Stimulated activated CD4-positive, alpha-beta T cell treated with anti-CD3 and anti-CD28 coated beads, Interleukin-1b, Interleukin-23, amount 100 ng/mL, for 1 hour (primary cell): Measurements from ENCODE around the gene UQCRHL.
"Not testable (repeated sequence)": the region's sequence is repeated elsewhere in the genome, so short reads cannot be mapped to it uniquely, and the experiment has no call there.

Experiments used
- DNase-seq, 2 donors: peaks; one replicate each; pipeline ENCODE4 v3.0.0-alpha.2; 2020; ENCODE audit warnings: low read depth in 2 of 2

Gene UQCRHL

DNA sequence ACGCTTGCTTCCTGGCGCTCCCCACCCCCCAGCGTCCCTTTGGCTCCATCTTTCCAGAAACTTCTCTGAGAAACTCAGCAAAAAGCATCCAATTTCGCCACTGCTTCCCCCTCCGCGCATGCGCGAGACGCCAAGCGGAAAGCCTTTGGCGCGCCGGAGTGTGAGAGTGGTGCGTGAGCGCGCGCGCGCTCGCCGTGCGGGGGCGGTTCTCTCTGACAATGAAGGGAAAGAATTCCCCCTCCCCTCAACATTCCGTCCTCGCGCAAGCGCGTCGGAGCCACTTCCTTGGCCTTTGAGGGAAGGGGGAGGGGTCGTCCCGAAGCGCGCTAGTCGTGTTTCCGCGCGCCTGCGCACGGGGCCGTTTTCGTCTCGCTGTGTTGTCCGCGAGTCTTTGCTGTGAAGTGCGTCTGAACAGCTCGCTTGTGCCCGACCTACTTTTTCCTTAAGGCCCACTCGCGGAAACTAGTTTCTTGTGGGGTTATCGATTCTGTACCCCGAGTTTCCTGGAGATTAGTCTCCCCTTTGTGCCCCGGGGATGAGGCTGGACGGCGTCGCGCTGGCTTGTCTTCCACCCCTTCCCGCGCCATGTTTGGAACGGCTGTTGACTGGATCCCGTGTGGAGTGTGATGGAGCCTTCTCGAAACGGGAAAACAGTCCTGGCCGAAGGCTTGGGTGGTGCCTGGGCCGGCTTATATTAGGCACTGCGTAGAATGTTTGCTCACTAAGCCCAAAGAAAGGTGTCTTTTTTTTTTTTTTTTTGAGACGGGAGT lies 28.5 kb upstream of the UQCRHL start:
- DNase-seq = peak; percentile 99

DNA sequence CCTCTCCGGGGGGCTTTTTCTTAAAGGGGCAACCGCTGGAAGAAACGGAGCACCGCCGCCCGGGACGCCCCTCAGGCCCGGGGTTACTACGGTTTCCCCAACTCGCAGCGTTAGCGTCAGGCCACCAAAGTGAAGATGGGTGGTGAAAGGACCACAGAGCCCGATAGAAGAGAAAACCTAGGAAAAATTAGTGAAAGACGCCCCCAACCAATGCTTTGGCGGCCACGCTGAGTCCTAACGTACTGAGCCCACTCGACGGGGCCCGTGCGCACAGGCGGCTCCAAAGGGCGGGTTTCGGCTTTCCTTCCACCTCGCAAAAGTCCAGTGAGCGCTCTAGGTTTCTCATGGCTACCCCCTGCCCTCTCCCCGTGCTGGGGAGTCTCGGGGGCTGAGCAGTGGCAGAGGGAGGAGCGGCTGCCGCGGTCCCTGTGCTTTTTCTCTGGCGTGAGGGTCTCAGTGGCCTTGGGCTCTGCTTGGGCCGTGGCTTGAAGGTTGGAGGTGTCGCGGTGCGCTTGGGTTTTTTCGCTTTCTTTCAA lies 27.8 kb upstream of the UQCRHL start:
- peak in 1 of 2 donors; percentile 27 for DNase-seq

DNA sequence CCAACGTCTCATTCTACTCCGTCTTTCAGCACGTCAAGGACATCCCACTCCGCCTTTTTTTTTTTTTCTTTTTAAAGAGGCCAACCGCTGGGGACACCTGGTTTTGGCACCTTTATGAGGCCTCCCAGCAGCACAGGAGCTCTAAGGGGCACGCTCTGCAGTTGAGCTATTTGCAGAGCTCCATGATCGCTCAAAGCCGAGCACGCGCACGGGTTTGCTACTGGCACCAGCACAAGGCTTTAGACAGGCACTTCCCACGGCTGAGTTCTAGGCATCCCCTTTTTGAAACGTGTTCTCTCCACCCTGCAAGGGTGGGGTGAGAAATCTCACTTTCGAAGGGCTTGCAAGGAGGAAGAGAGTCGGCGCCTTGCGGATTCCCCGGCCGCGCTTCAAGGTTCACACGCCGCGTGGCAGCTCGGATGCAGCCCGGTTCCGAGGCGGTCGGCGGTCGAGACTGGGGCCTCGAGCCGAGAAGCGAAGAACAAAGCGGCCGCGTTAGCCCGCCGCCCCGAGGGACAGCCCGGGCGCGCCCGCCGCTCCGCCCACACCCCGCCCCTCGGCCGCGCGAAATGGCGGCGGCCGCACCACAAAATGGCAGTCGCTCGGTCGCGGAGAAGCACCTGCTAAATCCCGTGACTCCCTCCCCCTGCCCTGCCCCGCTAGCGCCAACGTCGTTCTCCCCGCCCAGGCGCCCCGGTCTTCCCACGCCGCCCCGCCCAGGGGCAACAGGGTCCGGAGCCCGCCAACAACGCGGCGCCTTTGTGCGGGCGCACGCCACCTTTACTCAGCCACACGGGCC lies 27.2 kb upstream of the UQCRHL start:
- DNase-seq = peak; percentile 72 to 79

DNA sequence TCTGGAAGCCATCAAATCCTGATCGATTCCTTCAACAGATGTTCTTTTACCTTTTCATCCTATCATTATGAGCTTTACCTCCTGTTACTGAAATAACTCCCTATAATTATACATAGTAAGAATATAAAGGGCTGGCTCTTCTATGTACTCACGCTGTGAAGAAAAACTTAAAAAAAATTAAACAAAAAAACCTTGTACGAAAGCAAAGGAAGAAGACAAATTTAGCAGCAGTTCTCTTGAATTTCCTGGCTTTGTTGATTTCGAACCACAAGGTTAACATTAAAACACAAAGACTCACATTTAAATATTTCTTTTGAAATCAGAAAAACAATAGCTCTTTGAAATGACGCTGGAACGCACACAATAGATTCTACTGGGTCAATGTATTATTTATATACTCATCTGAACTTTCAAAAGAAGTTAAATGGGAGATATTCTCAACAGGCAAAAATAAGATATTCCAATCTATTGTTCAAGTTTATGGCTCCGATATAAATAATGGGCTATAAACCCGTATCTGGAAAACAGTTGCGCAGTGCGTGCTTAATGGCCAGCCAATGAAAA lies 26.5 kb upstream of the UQCRHL start:
- no peak for DNase-seq

DNA sequence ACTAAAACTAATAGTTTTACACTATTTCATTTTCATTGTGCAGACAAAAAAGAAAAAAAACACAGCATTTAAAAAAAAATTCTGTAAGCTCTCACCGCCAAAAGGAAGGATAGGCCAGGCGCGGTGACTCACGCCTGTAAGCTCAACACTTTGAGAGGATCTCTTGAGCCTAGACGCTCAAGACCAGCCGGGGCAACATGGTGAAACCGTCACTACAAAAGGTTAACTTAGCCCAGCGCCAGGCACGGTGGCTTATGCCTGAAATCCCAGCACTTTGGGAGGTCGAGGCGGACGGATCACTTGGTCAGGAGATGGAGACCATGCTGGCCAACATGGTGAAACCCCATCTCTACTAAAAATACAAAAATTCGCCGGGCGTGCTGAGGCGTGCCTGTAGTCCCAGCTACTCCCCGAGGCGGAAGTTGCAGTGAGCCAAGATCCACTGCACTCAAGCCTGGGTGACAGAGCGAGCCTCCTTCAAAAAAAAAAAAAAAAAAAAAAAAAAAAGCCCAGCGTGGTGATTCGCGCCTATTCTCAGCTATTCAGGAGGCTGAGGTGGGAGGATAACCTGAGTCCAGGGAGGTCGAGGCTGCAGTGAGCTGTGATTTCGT lies 25.7 kb upstream of the UQCRHL start:
- no peak for DNase-seq

DNA sequence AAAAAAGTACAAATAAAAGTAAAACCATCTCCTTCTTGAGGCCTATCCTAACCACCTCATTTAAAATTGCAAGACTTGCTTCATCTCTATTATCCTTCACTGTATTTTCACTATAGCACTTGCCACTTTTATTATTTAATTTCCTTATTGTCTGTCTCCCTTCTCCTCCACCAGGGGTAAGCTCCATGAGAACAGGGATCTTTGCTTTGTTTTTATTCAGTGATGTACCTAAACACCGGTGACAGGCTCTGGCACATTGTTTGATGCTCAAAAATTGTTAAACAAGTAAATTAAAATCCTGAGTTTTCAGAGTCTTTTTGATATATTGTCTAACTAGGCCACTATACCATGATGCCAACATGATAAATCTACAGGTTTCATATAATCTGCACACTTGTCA lies 22.8 kb upstream of the UQCRHL start:
- no peak for DNase-seq

DNA sequence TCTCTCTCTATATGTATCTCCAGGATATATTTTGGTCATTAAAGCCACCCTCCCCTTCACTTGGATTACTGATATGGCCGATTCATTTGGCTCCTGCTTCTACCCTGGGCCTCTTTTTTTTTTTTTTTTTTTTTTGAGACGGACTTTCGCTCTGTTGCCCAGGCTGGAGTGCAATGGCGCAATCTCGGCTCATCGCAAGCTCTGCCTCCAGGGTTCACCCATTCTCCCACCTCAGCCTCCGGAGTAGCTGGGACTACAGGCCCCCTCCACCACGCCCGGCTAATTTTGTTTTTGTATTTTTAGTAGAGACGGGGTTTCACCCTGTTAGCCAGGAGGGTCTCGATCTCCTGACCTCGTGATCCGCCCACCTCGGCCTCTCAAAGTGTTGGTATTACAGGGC lies 21.5 kb upstream of the UQCRHL start:
- DNase-seq = not testable (repeated sequence)

DNA sequence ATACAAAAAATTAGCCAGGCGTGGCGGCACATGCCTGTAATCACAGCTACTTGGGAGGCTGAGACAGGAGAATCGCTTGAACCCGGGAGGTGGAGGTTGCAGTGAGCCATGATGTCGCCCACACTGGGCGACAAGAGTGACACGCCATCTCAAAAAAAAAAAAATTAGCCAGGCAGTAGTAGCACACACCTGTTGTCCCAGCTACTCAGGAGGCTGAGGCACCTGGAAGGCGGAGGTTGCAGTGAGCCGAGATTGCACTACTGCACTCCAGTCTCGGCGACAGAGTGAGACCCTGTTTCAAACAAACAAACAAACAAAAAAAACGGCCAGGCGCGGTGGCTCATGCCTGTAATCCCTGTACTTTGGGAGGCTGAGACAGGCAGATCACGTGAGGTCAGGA lies 20.1 kb upstream of the UQCRHL start:
- DNase-seq = not testable (repeated sequence)

DNA sequence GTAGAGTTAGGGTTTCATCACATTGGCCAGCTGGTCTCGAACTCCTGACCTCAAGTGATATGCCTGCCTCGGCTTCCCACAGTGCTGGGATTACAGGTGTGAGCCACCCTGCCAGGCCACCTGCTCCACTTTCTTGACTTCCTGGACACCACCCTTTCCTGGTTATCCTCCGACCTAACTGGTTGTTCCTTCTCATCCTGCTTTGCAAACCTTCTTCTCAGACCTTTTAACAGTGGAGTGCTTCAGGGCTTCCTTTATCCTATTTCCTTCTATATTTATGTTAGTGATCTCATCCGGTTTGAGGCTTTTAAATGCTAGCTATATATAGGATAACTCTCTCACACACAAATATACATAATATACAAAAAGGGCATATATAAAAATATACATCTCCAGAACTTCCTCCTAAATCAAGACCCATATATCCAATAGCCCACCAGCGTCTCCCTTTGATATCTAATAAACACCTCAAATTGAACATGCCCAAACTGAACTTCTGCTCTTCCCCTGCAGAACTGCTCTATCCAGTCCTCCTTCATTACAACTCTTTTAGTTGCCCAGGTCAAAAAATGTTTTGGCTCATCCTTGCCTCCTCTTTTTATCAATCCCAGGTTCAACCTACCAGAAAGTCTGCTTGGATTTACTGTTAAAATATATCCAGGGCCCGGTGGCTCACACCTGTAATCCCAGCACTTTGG lies 19.5 kb upstream of the UQCRHL start:
- DNase-seq = no peak

DNA sequence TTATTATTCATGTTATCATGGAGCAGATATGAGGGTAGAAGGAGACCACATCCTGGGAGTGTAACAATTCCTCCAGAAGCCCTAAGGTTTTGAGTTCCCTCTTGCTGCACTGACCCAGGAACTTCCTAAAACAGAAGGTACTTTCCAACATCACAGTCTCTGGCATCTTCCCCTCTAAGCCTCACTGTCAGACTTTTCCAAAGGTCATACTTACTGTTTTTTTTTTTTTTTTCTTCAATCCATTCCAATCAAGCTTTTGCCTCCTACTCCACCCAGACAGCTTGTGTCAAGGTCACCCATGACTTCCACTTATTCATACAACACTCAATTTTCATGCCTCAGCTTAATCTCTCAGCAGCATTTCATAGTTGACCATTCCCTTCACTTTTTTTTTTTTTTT lies 18.4 kb upstream of the UQCRHL start:
- DNase-seq = no peak

DNA sequence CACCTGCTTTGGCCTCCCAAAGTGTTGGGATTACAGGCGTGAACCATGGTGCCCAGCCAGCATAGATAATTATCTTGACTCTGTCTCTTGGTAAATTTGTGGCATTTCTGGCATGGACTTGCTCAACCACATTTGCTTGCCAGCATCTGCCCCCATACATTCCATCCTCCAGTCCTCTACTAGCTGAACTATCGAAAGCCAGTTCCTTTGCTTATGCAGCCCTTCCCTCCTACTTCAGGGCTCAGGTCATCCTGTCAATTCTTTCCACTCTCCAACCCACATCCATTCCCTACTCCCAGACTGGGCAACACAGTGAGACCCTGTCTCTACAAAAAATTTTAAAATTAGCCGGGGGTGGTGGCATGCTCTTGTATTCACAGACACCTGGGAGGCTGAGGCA lies 13.0 kb upstream of the UQCRHL start:
- no peak for DNase-seq

DNA sequence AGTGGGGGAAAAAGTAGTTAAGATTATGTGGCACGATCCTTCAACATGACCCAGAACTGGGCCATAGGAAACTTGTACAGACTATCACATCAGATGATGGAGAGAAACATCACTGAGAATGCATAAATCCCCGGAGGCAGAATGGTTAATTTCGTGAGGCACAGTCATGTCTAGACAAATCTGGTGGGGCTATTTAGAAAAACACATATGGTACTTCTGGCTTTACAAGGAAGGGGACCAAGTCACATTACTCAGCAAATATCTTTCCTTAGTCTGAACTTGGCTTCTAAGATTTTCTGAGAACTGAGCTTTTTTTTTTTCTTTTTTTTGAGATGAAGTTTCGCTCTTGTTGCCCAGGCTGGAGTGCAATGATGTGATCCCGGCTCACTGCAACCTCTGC lies 9.2 kb upstream of the UQCRHL start:
- DNase-seq = no peak

DNA sequence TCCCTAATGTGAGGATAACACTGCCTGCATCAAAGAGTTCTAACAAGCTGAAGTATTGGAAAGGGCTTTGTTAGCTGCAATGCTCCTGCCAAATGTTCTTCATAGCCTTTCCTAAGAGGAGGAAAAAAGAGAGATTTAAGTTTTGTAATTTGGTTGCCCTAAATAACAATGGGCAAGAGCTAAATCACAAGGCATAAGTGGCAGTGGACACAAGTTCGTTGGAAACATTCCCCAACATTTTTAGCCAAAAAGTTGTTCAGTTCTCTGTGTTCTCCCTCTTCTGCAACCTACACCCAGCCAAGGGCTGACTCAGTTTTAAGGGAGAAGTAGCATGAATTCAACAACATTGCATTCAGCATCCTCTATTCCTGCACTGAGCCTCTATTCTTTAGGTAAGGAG lies 2.6 kb upstream of the UQCRHL start:
- DNase-seq = no peak

DNA sequence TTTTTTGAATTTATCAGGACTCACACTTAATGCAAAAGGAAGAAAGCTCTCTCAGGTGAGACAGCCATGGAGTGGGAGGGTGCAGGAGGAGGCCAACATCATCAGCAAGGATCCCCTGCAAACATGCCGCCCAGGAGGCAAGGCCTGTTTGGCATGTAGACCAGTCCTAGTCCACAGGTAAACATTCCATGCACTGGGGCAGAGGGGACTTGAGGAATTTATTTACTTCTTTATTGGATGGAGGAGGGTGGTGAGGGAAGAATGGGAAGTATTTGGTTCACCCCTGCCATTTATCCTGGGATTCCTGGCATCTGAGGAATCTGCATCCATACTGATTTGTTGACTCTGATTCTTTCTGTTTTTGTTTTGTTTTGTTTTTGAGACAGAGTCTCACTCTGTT lies 1.5 kb upstream of the UQCRHL start:
- DNase-seq = no peak

DNA sequence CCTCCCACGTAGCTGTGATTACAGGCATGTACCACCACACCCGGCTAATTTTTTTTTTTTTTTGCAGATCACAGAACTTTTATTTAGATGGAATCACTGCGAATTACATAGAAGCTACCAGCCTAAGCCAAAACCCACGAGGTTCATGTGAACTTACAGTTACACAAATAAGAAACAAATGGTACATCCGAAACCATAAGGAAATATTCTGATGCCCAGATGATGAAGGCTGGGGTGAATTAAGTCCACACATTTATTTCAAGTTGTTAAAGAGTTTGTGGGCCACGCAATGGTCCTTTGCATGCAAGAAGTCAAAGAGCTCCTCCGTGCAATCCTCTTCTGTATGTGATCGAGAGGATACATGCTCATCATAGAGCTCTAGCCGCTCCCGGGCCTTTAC lies 328 bp downstream of the UQCRHL start:
- no peak for DNase-seq

DNA sequence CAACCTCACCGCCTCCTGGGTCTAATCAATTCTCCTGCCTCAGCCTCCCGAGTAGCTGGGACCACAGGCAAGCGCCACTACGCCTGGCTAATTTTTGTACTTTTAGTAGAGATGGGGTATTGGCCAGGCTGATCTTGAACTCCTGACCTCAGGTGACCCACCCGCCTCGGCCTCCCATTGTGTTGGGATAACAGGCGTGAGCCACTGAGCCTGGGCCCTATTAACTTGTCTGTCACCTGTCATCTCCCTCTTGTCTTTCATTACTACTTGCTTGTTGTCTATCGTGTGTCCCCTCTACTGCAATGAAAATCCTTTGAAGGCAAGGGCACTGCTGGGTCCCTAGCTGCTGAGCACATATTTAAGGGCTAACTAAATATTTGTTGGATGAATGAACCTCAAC lies 3.4 kb downstream of the UQCRHL start:
- no peak for DNase-seq

DNA sequence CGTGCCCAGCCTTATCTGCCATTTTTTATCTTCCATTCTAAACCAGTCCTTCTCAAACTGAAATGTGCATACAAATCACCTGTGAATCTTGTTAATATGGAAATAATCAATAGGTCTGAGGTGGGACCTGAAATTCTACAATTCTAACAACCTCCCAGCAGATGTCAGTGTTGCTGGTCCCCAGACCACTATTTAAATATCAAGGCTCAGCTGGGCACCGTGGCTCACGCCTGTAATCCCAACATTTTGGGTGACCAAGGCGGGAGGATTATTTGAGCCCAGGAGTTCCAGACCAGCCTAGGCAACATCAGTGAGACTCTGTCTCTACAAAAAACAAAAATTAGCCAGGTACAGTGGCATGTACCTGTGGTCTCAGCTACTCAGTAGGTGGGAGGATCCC lies 4.1 kb downstream of the UQCRHL start:
- DNase-seq = no peak

DNA sequence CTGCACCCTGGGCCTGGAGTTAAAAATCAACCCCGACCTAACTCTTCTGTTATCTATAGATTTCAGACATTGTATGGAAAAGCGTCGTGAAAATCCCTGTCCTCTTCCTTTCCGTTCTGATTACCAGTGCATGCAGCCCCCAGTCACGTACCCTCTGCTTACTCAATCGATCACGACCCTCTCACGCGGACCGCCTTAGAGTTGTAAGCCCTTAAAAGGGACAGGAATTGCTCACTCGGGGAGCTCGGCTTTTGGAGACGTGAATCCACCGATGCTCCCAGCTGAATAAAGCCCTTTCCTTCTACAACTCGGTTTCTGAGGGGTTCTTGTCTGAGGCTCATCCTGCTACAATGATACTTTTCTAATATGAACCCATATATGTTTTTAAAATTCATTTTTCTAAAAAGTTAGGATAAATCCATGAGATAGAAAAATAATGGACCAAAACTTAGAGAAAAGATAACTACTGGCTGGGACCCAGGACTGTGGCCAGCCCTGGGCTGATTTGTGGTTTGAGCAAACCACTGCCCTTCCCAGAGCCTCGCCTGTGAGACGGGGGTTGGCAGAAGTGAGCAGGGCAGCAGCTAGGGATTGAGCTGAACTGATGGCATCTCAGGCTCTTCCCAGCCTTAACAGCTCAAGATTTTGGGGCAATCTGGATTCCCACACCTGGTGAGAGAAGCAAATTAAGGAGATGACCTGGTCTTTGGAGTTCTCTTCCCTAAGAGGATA lies 5.0 kb downstream of the UQCRHL start:
- DNase-seq = no peak

DNA sequence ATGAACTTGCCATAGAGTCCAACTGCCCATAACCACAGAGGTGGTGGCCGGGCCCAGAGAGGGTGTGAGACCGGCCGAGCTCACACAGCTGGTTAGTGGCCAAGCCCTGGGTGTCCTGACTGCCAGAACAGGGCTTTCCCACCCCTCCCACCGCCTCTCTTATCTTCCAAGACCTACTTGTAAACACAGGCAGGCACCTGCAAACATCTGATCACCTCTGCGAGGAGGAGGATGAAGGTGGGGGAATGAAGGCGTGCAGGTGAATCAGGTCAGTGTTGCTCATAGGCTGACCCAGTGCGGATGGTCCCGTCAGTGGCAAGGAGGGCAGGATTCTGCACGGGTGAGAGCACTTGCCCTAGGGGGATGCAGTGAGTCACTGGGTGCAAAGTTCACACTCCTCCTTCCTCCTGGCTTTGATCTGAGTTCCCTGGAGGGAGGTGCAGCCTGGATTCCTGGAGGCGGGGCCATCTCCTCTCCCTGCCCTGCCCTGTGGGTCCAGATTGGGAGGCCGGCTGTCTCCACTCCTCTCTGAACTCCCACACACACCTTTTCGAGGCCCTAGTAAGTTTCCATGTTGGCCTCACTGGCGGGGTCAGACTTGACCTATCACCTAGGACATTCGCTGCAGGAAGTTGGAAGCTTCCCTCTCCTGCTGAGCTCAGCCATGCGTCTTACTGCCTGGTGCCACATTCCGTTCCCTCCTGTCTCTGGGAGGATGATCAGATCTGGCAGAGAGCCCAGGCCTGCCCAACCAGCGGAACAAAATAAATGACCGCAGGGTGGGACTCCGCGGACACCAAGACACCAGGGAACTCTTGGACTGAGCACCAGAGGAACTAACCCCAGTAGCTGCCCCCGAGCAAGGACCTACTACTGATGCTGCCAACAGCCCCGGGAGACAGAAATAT lies 7.3 kb downstream of the UQCRHL start:
- DNase-seq = no peak
